Measurements from ENCODE around the gene TNFAIP3.

GRCh38 chr6:137875058-137875520 is 8.0 kb downstream of the TNFAIP3 start:
- TF ChIP-seq EP300 (IDR thresholded peaks at IDR 0.05) (no peak), POLR2A (IDR thresholded peaks at IDR 0.05; ENCODE audit: low read depth) (no peak), CTCF (IDR thresholded peaks at IDR 0.05) (no peak), POLR2AphosphoS5 (IDR thresholded peaks at IDR 0.05) (no peak)

All from esophagus muscularis mucosa (tissue), 4 donors.